ENCODE measurements around the gene FGF18. TPM values are rescaled to one million over a fixed set of nuclear protein-coding genes. Genes with fewer than 3 reads are reported as not detected.

Gene FGF18
- total RNA-seq, 1 experiment from 2014 or later: 0.06 TPM

GRCh38 chr5:171422495-171422894 is 3.0 kb downstream of the FGF18 start:
- DNase-seq (ENCODE audit: low read depth): no peak

- DNase-seq (ENCODE audit: low read depth): no peak
These were observed 3.6 kb downstream of the FGF18 start for GRCh38 chr5:171422902-171423663.

GRCh38 chr5:171424726-171425125 is 5.3 kb downstream of the FGF18 start:
- DNase-seq (ENCODE audit: low read depth): no peak

- no peak for DNase-seq (ENCODE audit: low read depth)
These were observed 6.3 kb downstream of the FGF18 start for GRCh38 chr5:171425596-171426244.

- DNase-seq (ENCODE audit: low read depth): no peak
These were observed 6.8 kb downstream of the FGF18 start for GRCh38 chr5:171426266-171426665.

- no peak for DNase-seq (ENCODE audit: low read depth)
These were observed 7.2 kb downstream of the FGF18 start for GRCh38 chr5:171426680-171427079.

- no peak for DNase-seq (ENCODE audit: low read depth)
These were observed 8.1 kb downstream of the FGF18 start for GRCh38 chr5:171427318-171428167.

- DNase-seq (ENCODE audit: low read depth): no peak
These were observed 8.8 kb downstream of the FGF18 start for GRCh38 chr5:171428168-171428696.

- no peak for DNase-seq (ENCODE audit: low read depth)
These were observed 9.5 kb downstream of the FGF18 start for GRCh38 chr5:171428809-171429542.

- no peak for DNase-seq (ENCODE audit: low read depth)
These were observed 10.1 kb downstream of the FGF18 start for GRCh38 chr5:171429543-171429910.

- no peak for DNase-seq (ENCODE audit: low read depth)
These were observed 11.9 kb downstream of the FGF18 start for GRCh38 chr5:171431251-171431777.

GRCh38 chr5:171432076-171432475 is 12.6 kb downstream of the FGF18 start:
- DNase-seq (ENCODE audit: low read depth): no peak

GRCh38 chr5:171432583-171433351 is 13.3 kb downstream of the FGF18 start:
- no peak for DNase-seq (ENCODE audit: low read depth)

GRCh38 chr5:171433352-171433698 is 13.9 kb downstream of the FGF18 start:
- DNase-seq (ENCODE audit: low read depth): no peak

GRCh38 chr5:171433982-171434676 is 14.7 kb downstream of the FGF18 start:
- no peak for DNase-seq (ENCODE audit: low read depth)

- no peak for DNase-seq (ENCODE audit: low read depth)
These were observed 15.4 kb downstream of the FGF18 start for GRCh38 chr5:171434874-171435273.

- DNase-seq (ENCODE audit: low read depth): no peak
These were observed 16.5 kb downstream of the FGF18 start for GRCh38 chr5:171435908-171436307.

- no peak for DNase-seq (ENCODE audit: low read depth)
These were observed 17.4 kb downstream of the FGF18 start for GRCh38 chr5:171436804-171437285.

GRCh38 chr5:171437286-171437821 is 17.9 kb downstream of the FGF18 start:
- no peak for DNase-seq (ENCODE audit: low read depth)
